K562 (cell line): ENCODE measurements around the gene TMEM203. TPM values are rescaled to one million over a fixed set of nuclear protein-coding genes. Genes with fewer than 3 reads are reported as not detected.

Experiments
- ATAC-seq: fragments of 200-7000 bp; cut with Tn5 transposase; 3 replicates; pipeline ENCODE4 v1.9.1; 2020; ENCODE audit warnings: moderate library complexity
- BruUV-seq: library from RNA; stranded (reverse); fragments of 400-500 nt; replicated peaks from 2 replicates; lab custom pipeline; 2021; lab: Mats Ljungman, UMichigan
- CTCF ChIA-PET: fragments of 300-600 bp; formaldehyde crosslinking; extraction: SDS; loops from one replicate; lab custom pipeline; 2021; ENCODE audit warnings: low intra/inter-chr PET ratio; lab: Yijun Ruan, JAX
- POLR2A ChIA-PET: fragments of 300-600, 350-650 bp; sonication (Branson Sonifier 250); formaldehyde crosslinking; extraction: SDS; loops from one replicate; lab custom pipeline; 2021; ENCODE audit warnings: antibody characterized with exemption, inconsistent platforms; lab: Yijun Ruan, JAX
- DNase-seq, 4 experiments: peaks; one replicate each; pipeline versions ENCODE4 v3.0.0 to v3.0.0-alpha.2; 2011 to 2018; ENCODE audit warnings: low spot score in 3 of 4, mixed read lengths in 3 of 4; ENCODE audit errors: extremely low read depth in 1 of 4
- FAIRE-seq: peaks from 2 replicates; lab custom pipeline; 2011; peaks lifted over from hg19 to GRCh38; lab: Jason Lieb, UNC
- H2AFZ ChIP-seq: 2 replicates; pipeline ENCODE4 v1.6.0; 2011; ENCODE audit warnings: low read depth, low read length, control low read depth, inconsistent platforms
- H3K27ac ChIP-seq: fragments of 200-600 bp; 3 replicates; pipeline ENCODE4 v1.8.0; 2011; ENCODE audit warnings: low read depth, mild to moderate bottlenecking, control low read depth, inconsistent platforms, low read length, moderate library complexity, mixed read lengths; ENCODE audit errors: extremely low read depth
- H3K27me3 ChIP-seq, 2 experiments: fragments of 300-600 bp in 1 of 2; 2 replicates in 1 of 2; 3 replicates in 1 of 2; pipeline versions ENCODE4 v1.6.0 to v1.8.0; 2011; ENCODE audit warnings: inconsistent platforms in 2 of 2, low read length in 2 of 2, mild to moderate bottlenecking in 1 of 2, mixed read lengths in 1 of 2, moderate library complexity in 1 of 2; ENCODE audit not compliant: control insufficient read depth in 2 of 2, insufficient read depth in 2 of 2
- H3K36me3 ChIP-seq: fragments of 300-600 bp; 3 replicates; pipeline ENCODE4 v1.8.0; 2011; ENCODE audit warnings: mild to moderate bottlenecking, low read length, inconsistent platforms; ENCODE audit not compliant: control insufficient read depth, insufficient read depth
- H3K4me1 ChIP-seq, 2 experiments: fragments of 200-600 bp in 1 of 2; replicated peaks in 1 of 2; 2 replicates in 1 of 2; 3 replicates in 1 of 2; pipeline versions ENCODE4 v1.5.1 to v1.8.0; 2011; ENCODE audit warnings: inconsistent platforms in 2 of 2, low read length in 2 of 2, mild to moderate bottlenecking in 1 of 2, mixed read lengths in 1 of 2, moderate library complexity in 1 of 2; ENCODE audit not compliant: control insufficient read depth in 2 of 2, insufficient read depth in 2 of 2
- H3K4me2 ChIP-seq: 2 replicates; pipeline ENCODE4 v1.6.1; 2011; ENCODE audit warnings: low read length, control low read depth, inconsistent platforms, mixed read lengths; ENCODE audit not compliant: insufficient read depth
- H3K4me3 ChIP-seq: fragments of 200-600 bp; sonication (generic), shearing (Covaris generic); 2 replicates; pipeline ENCODE4 v1.5.1; 2016; ENCODE audit warnings: control low read depth, inconsistent platforms
- H3K79me2 ChIP-seq: fragments of 200-600 bp; 3 replicates; pipeline ENCODE4 v1.8.0; 2011; ENCODE audit warnings: low read length, inconsistent platforms; ENCODE audit not compliant: control insufficient read depth, insufficient read depth
- H3K9ac ChIP-seq, 2 experiments: 2 replicates each; pipeline versions ENCODE4 v1.6.0 to v1.6.1; 2011; ENCODE audit warnings: low read depth in 2 of 2, low read length in 2 of 2, control low read depth in 1 of 2, inconsistent platforms in 1 of 2, mild to moderate bottlenecking in 1 of 2, mixed read lengths in 1 of 2; ENCODE audit not compliant: insufficient read depth in 1 of 2
- H3K9me1 ChIP-seq: one replicate; pipeline ENCODE4 v1.6.0; 2011; ENCODE audit warnings: inconsistent platforms, mild to moderate bottlenecking, low read length, moderate library complexity; ENCODE audit not compliant: control insufficient read depth, insufficient read depth
- H3K9me3 ChIP-seq: replicated peaks from 2 replicates; pipeline ENCODE4 v1.5.1; 2011; ENCODE audit warnings: low read depth, low read length, inconsistent platforms; ENCODE audit not compliant: control insufficient read depth, insufficient read depth
- H4K20me1 ChIP-seq: replicated peaks from 2 replicates; pipeline ENCODE4 v1.6.1; 2011; ENCODE audit warnings: low read length, inconsistent platforms, mixed read lengths; ENCODE audit not compliant: control insufficient read depth, insufficient read depth
- CBX3 ChIP-seq, 2 experiments: IDR thresholded peaks; 1 replicate in 1 of 2; 2 replicates in 1 of 2; pipeline ENCODE4 v1.6.1; 2012; ENCODE audit warnings: inconsistent platforms in 2 of 2, low read length in 2 of 2, borderline replicate concordance in 1 of 2, control low read depth in 1 of 2
- MAFK ChIP-seq: IDR thresholded peaks from 2 replicates; pipeline ENCODE4 v1.6.1; 2011; ENCODE audit warnings: low read length, improper control_type of control experiment
- NFIX ChIP-seq: fragments of 250-450 bp; sonication (Bioruptor Pico); IDR thresholded peaks from 2 replicates; pipeline ENCODE4 v1.4.0; 2020; ENCODE audit warnings: low read depth, mild to moderate bottlenecking, moderate library complexity
- PYGO2 ChIP-seq: fragments of 450-650 bp; IDR thresholded peaks from 2 replicates; pipeline ENCODE4 v1.6.1; 2016; ENCODE audit warnings: mild to moderate bottlenecking, missing genetic modification characterization, moderate library complexity, missing compliant biosample characterization
- SP1 ChIP-seq: sonication (generic); formaldehyde crosslinking; IDR thresholded peaks from 2 replicates; pipeline ENCODE4 v1.8.1; 2022; ENCODE audit warnings: mild to moderate bottlenecking, missing genetic modification reagents
- U2AF2 ChIP-seq: fragments of 200-400 bp; formaldehyde crosslinking; optimal IDR thresholded peaks from 2 replicates; pipeline ENCODE3; 2017; ENCODE audit warnings: low read depth, mild to moderate bottlenecking, low read length
- ZNF79 ChIP-seq: fragments of 250-450 bp; sonication (Bioruptor Pico); IDR thresholded peaks from 2 replicates; pipeline ENCODE4 v1.4.0; 2020; ENCODE audit warnings: low read depth, mild to moderate bottlenecking, moderate library complexity
- WGBS: fragments of 100-300 bp; shearing (Covaris generic); methylation state at CpG from one replicate; pipeline ENCODE4 v1.1.6; 2016; ENCODE audit warnings: low coverage, mixed read lengths; ENCODE audit not compliant: insufficient coverage; ENCODE audit errors: missing lambda C conversion rate; 5-methylcytosine and 5-hydroxymethylcytosine counted together
- in situ Hi-C: fragments of 300-500 bp; cut with MboI; formaldehyde crosslinking; loops from 4 replicates; pipeline ENCODE4 v1.15.0; 2018; ENCODE audit warnings: inconsistent platforms, mixed read lengths
- intact Hi-C: fragments of 100-400 bp; cut with micrococcal nuclease; formaldehyde crosslinking; loops from 2 replicates; pipeline ENCODE4 v1.14.2; 2022
- polyA plus RNA-seq, 8 experiments: library from polyadenylated mRNA; depleted of rRNA in 4 of 8; stranded (reverse) in 5 of 8; unstranded in 3 of 8; fragments of >200 nt; fragmentation: Nextera tagmentation in 2 of 8; fragmentation: Illumina TruSeq in 1 of 8; extraction: Ambion mirVana in 2 of 8; extraction: Trizol in 1 of 8; gene quantifications; 2 replicates each; pipeline versions ENCODE4 v1.2.1 to v1.2.3, GENCODE V29; 2011 to 2014; ENCODE audit warnings: inconsistent platforms in 1 of 8, missing spikeins in 1 of 8
- total RNA-seq, 7 experiments: library from RNA; depleted of rRNA in 6 of 7; stranded (reverse); fragments of >200 nt in 6 of 7; fragmentation: Illumina TruSeq in 2 of 7; extraction: Trizol in 2 of 7; gene quantifications; 2 replicates each; pipeline versions ENCODE4 v1.2.1 to v1.2.3, GENCODE V29; 2011 to 2021; ENCODE audit warnings: low replicate concordance in 1 of 7
- TF ChIP-seq, protein P1 (sequence below): sonication (generic); formaldehyde crosslinking; IDR thresholded peaks from 2 replicates; pipeline ENCODE4 v1.8.0; 2022; ENCODE audit warnings: missing genetic modification reagents, mild to moderate bottlenecking, moderate library complexity, borderline replicate concordance
- TF ChIP-seq, protein P2 (sequence below): fragments of 450-650 bp; conservative IDR thresholded peaks from 2 replicates; pipeline ENCODE4 v1.6.1; 2016; ENCODE audit warnings: missing genetic modification characterization, low read depth, mild to moderate bottlenecking, control low read depth, missing compliant biosample characterization
- TF ChIP-seq, protein P3 (sequence below): fragments of 450-650 bp; IDR thresholded peaks from 2 replicates; pipeline ENCODE4 v1.7.0; 2016; ENCODE audit warnings: borderline replicate concordance
- TF ChIP-seq, protein P4 (sequence below): sonication (generic); formaldehyde crosslinking; IDR thresholded peaks from 2 replicates; pipeline ENCODE4 v1.8.0; 2022; ENCODE audit warnings: mild to moderate bottlenecking, missing genetic modification reagents

Gene TMEM203
- total and polyA plus RNA-seq, 9 of the 15 experiments (the other 6 are each of a cell fraction or from before 2014, with no cell fraction given), result 8.8 to 59.5 (median 37.6) TPM

DNA sequence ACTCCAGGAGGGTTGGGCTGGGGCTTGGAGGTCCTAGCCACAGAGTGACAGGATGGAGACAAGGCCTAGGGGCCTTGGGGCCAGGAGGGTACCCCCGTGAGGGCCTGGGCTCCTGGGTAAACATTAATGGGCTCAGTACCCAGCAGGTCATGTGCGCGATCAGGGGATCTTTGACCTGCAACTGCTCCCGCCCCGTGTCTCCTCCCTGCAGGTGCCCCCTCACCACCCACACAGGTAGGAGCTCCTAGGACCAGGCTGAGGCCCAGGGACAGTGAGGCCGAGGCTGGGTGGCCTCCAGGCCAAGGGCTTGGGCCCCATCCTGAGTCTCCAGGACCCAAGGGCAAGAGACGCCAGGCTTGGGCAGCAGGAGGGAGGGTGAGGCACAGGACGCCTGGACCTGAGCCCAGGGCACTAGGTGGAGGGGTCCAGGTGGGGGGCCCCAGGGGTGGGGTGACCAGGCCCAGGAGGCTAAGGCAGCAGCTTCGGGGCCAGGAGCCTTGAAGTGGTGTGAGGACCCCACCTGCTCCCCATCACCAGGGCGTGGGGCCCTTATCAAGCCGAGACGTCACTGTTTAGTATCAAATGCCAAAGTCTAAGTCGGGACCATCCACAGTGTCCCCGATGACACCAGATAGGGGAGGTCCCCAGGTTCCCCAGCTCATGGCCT, 25.4 kb upstream of the TMEM203 start, which contains the start of gene SLC34A3:
Gene SLC34A3 (plus strand): TSS at position 197 of the 667 bp plus-strand sequence. CDS start 802 bp downstream, outside the sequence.
- CTCF ChIA-PET, result no interaction called here
- H3K27ac ChIP-seq, result no peak within 1 kb of the TSS
- H3K4me1 ChIP-seq, result peaks cover 13 to 100% of the 10 kb centered on the region in 2 experiments
- ATAC-seq (no peak), FAIRE-seq (no peak), DNase-seq (no peak)
- H3K9me1 ChIP-seq, result peaks cover 3% of the 10 kb centered on the region
- peak within 1 kb of the TSS in 1 of 2 experiments; percentile 63; a peak in 2 of 4 replicates for H3K9ac ChIP-seq
- no peaks in the 10 kb centered on the region for H3K36me3 ChIP-seq
- H3K4me3 ChIP-seq, result no peak within 1 kb of the TSS
- no peaks in the 10 kb centered on the region for H3K27me3 ChIP-seq
- no peaks in the 10 kb centered on the region for H4K20me1 ChIP-seq
- POLR2A ChIA-PET, result interaction anchor here (0.6 to 1.6 kb wide), 4 partner anchors 10 to 731 kb away, joined by 3 to 9 read pairs (median 3); partner anchors contain the start of gene TUBB4B
- no peak within 1 kb of the TSS for H3K4me2 ChIP-seq
- in situ Hi-C loops (loop anchor here (25.0 kb wide), 1 partner anchor 444 kb away; the partner anchor contains the start of genes CCDC183 and TMEM141), intact Hi-C loops (no loop called here)
- no peaks in the 10 kb centered on the region for H3K79me2 ChIP-seq
- H2AFZ ChIP-seq, result no peak within 1 kb of the TSS
- no TSS peak for BruUV-seq
- 64% methylated on average over 13 of the region's 14 CpGs for WGBS
- no peaks in the 10 kb centered on the region for H3K9me3 ChIP-seq
- TF ChIP-seq PYGO2 (tag), result no peak
- TF ChIP-seq ZNF79 (CRISPR knock-in tag), result no peak
- TF ChIP-seq CBX3 (IDR thresholded peaks at IDR 0.05; ENCODE audit: borderline replicate concordance in 1 of 2, low read length in 2 of 2), result no peak
- TF ChIP-seq SP1 (CRISPR knock-in tag), result no peak
- TF ChIP-seq MAFK, result no peak
- TF ChIP-seq, protein P1, sequence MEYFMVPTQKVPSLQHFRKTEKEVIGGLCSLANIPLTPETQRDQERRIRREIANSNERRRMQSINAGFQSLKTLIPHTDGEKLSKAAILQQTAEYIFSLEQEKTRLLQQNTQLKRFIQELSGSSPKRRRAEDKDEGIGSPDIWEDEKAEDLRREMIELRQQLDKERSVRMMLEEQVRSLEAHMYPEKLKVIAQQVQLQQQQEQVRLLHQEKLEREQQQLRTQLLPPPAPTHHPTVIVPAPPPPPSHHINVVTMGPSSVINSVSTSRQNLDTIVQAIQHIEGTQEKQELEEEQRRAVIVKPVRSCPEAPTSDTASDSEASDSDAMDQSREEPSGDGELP (CRISPR knock-in tag), result no peak
- no peak for TF ChIP-seq U2AF2
- TF ChIP-seq NFIX (CRISPR knock-in tag), result no peak
- TF ChIP-seq, protein P2, sequence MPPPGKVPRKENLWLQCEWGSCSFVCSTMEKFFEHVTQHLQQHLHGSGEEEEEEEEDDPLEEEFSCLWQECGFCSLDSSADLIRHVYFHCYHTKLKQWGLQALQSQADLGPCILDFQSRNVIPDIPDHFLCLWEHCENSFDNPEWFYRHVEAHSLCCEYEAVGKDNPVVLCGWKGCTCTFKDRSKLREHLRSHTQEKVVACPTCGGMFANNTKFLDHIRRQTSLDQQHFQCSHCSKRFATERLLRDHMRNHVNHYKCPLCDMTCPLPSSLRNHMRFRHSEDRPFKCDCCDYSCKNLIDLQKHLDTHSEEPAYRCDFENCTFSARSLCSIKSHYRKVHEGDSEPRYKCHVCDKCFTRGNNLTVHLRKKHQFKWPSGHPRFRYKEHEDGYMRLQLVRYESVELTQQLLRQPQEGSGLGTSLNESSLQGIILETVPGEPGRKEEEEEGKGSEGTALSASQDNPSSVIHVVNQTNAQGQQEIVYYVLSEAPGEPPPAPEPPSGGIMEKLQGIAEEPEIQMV (tag), result no peak
- TF ChIP-seq, protein P3, sequence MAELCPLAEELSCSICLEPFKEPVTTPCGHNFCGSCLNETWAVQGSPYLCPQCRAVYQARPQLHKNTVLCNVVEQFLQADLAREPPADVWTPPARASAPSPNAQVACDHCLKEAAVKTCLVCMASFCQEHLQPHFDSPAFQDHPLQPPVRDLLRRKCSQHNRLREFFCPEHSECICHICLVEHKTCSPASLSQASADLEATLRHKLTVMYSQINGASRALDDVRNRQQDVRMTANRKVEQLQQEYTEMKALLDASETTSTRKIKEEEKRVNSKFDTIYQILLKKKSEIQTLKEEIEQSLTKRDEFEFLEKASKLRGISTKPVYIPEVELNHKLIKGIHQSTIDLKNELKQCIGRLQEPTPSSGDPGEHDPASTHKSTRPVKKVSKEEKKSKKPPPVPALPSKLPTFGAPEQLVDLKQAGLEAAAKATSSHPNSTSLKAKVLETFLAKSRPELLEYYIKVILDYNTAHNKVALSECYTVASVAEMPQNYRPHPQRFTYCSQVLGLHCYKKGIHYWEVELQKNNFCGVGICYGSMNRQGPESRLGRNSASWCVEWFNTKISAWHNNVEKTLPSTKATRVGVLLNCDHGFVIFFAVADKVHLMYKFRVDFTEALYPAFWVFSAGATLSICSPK, result no peak
- TF ChIP-seq, protein P4, sequence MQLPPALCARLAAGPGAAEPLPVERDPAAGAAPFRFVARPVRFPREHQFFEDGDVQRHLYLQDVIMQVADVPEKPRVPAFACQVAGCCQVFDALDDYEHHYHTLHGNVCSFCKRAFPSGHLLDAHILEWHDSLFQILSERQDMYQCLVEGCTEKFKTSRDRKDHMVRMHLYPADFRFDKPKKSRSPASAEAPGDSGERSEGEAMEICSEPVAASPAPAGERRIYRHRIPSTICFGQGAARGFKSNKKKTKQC (CRISPR knock-in tag), result no peak
